ENCODE data around the gene CLEC16A.

- TF ChIP-seq CTCF (IDR thresholded peaks at IDR 0.05): no peak
- TF ChIP-seq POLR2A (IDR thresholded peaks at IDR 0.05): no peak
These were observed 116.5 kb downstream of the CLEC16A start for GRCh38 chr16:11060842-11061241.
